ENCODE data around the gene LRRK1.

LRRK1 gene

DNA sequence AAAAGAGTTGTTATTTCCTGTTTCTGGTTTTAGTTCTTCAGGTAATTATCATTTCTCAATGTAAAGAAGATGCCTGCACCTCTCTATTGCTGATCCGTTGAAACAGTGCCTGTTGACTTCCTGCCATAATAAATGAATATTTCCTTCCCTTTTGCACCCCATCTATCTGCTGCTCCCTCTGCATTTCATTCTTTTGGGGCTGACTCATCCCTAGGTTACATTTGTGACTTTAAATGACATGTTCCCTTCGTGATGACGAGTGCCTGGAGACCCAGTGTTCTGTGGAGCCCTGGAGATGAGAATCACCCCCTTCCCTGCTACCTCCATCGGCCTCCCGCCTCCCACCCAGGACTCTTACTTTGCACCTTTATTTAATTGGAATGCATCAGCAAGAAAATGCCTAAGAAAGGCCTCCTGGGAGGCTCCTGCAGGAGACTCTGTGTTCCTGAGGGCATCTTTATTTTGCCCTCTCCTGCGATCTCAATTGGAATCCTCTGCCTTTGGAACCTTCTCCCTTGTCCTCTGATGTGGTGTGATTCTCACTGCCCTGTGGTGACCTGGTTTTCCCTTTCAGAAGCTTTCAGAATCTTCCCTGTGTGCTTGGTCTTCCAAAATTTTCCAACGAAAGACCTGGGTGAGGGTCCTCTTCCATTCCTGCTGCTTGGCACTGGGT is 13.7 kb downstream of the LRRK1 start:
- no peak for DNase-seq (ENCODE audit: low read depth in 2 of 2)

DNA sequence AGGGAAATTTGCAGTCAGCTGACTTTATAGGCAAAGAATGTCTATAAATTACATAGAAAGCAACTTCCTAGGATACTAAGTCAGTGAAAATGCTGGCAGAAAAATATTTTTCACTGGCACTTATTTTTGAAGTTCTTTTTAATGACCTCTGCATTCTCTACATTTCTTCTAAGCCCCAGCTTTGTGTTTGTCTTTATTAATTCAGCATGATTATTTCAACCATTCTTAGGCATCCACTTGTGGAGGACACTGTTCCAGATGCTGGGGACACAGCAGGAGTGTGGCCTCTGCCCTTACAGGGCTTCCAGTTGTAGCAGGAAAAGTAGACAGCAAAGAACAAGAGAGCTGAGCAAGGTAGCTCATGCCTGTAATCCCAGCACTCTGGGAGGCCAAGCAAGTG is 15.0 kb downstream of the LRRK1 start:
- no peak for DNase-seq (ENCODE audit: low read depth in 2 of 2)

DNA sequence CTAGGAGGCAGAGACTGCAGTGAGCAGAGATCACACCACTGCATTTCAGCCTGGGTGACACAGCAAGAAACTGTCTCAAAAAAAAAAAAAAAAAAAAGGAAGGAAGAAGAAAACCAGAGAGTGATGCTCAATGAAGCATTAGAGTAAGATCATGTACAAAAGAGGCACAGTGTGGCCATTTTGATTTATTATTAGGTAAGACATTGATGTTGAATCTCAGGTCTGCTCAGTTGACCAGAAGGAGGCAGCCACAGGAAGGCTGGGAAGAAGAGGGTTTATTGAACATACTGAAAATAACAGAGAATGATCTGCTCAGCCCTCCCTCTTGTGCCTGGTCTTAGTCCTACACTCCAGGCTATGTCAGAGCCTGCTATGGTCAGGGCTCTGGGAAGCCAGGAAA is 15.6 kb downstream of the LRRK1 start:
- no peak for DNase-seq (ENCODE audit: low read depth in 2 of 2)

DNA sequence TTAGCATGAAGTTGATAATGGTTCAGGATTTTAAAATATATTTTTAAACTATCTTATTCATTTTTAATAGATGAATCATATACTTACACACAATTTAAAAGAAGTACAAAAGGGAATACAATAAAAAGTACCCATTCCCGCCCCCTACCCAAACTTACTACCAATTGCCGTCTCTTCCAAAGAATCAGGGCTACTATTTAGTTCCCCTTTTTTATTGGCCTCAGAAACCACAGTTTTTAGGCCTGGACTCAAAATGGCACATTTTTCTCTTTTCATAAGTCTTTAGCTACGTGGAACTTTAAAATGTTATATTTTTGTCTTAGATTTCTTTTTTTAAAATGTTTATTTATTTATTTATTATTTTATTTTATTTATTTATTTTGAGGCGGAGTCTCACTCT is 18.0 kb downstream of the LRRK1 start:
- no peak for DNase-seq (ENCODE audit: low read depth in 2 of 2)

DNA sequence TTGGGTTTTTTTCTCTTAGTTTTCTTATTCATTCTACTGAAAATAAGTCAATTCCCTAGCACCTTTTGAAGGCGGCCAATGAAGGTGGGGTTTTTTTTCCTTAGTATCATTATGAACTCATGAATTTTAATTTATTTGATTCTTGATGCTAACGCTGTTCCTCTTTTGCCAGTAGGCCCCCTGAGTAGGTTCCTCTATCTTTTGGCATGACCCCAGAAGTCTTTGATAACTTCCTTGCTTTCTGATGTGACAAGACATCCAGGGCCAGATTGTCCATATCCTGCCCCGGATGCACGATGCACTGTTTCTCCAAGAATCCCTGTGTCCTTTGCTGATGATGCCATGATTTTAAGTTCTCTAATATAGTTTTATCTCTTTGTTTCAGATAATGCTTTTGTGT is 20.6 kb downstream of the LRRK1 start:
- DNase-seq (ENCODE audit: low read depth in 2 of 2): no peak

DNA sequence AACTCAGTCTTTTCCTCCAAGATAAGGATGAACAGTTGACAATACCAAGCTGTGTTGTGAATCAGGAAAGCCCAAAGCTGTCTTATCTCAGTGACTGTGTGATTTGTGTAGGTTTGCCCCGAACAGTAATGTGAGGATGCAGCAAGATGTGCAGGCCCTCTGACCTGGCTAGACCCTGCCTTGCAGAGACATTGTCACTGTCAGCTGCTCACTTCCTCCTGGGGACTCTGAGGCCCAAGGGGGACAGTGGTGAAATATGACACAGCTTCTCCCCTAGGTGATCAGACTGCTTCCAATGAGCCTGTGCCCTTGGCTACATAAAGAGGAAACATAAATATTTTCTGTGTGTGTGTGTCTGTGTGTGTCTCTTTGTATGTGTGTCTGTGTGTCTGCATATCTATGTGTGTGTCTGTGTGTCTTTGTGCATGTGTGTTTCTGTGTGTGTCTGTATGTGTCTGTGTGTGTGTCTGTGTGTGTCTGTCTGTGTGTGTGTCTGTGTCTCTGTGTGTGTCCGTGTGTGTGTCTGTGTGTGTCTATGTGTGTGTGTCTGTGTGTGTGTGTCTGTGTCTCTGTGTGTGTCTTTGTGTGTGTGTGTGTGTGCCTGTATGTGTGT is 21.7 kb downstream of the LRRK1 start:
- DNase-seq (ENCODE audit: low read depth in 2 of 2): no peak

DNA sequence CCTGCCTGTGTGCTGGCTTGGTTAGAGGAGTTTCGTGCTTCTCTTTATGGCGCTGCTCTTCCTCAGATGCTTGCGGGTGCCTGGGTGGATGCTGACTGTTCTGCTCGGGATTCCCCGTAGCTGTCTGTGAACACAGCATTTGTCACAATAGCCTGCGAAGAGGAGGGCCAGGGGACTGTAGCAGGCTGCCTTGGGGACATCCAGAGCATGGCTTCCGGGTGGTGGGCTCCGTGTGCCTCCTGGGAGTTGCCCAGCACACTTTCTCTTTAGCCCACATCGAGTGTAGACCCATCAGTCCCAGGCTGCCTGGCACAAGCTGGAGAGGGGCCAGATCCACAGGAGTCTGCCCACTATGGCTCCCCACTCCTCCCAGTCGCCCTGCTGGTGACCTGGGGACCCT is 22.4 kb downstream of the LRRK1 start:
- no peak for DNase-seq (ENCODE audit: low read depth in 2 of 2)

DNA sequence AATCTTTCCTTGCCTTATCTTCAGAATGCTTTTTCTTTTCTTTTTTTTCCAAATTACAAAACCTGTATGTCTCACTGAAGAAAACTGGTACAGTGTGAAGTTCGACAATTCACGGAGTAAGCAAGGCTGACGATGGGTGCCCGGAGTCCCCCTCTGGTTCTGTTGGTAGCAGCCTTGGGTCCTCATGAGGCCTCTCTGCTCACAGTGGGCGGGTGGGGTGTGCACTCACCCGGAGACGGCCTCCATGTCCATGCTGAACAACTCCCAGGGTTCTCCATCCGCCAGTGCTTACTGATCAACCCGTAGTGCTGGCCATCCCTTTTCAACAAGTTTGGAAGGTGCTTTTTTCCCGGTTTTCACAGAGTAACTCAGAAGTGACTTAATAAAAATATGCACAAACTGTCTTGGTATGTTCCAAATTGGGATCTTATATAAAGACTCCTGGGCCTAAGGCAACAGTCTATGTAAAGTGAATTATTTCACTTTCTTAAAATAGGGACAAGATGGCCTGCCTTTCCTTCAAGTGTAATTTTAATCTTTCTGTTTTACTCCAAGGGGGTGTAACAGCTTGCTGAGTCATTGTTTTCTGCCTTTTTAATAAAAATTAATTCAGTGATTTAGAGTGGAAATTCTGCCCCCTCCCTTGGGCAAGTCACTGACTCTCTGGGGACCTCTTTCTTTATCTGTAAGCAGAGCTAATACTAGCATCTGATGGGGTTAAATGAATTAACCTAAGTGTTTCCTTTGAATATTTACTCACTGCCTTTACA is 23.7 kb downstream of the LRRK1 start:
- DNase-seq (ENCODE audit: low read depth in 2 of 2): no peak

DNA sequence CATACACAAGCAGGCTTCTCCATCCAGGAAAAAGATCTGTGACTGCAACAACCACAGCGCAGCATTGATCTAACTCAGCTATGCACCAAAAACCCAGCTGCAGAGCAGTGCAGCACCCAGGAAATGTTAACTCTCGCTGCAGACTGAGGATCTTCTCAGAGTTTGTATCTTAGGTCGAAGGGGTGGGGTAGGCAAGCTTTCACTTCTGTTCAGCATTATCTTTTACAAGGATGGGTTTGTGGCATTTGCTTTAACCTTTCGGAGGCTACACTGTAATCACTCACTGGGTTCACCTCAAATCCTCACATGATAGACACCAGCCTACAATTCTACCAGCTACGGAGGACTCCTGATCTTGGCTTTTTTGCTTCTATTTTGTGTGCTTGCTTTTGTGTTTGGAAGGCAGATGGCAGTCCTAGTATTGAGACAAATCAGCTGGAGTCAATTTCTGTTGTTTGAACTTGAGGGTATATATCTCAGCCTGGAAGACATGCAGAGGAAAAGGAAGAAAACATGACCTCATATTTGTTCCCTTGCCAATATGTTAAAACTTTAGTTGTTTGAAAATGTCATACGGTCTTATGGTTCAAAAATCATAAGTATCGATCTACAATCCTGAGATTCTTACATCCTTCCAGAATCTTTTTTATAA is 25.2 kb downstream of the LRRK1 start:
- DNase-seq (ENCODE audit: low read depth in 2 of 2): no peak

DNA sequence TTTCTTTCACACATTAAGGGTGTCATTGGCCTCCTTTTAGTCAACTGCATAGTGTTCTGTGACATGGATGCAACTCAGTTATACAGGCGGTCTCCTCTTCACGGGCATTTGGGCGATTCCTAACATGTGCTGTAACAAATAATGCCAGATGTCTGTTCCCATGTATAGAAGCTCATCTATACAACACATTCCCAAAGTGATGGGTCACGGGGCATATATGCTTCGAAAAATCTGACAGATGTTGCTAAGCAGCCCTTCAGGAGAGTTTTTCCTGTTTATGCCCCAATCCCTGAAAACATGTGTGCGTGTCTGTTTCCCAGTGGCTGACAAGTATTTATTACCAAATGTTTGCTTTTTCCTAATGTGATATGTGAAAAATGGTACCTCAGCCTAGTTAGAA is 25.8 kb downstream of the LRRK1 start:
- DNase-seq (ENCODE audit: low read depth in 2 of 2): no peak

DNA sequence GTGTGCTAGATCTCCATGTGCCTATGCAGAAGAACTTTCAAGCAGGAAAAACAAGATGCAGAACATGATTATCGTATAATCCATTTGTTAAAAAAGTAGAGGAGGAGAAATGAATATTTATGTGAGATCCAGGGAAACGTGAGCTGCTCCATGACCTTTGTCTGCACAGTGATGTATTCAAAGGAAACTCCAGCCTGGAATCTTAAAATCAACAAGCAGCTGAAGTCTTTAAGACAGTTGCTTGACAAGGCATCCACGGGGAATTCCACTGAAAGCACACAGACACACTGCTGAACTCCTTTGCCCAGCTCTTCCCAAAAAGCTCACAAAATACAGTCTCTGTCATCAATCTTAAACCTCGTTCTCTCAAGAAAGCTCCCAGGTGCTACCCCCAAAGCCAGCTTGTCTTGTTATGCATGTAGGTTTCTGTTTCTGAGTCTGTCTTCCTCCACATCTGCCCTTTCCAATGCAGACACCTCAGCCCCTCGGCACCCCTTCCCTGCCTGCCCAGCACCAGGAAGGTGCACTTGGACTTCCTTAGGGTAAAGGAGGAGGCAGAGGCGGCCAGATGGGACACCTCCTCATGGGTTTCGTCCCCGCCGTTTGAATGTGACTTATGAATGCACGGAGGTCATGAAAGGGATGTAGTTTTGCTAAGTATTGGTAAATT is 28.7 kb downstream of the LRRK1 start:
- no peak for DNase-seq (ENCODE audit: low read depth in 2 of 2)

DNA sequence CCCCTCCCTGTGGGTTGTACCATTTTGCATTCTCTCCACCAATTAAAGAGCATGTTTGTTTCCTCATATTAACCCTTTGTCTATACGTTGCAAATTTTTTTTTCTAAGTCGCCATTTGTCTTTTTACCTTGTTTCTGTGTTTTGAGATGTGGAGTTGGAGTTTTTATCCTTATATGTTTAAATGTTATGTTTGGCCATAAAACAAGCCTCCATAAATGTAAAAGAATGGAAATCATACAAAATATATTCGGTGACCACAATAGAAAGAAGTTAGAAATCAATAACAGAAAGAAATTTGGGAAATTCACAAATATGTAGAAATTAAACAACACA is 29.2 kb downstream of the LRRK1 start:
- no peak for DNase-seq (ENCODE audit: low read depth in 2 of 2)

DNA sequence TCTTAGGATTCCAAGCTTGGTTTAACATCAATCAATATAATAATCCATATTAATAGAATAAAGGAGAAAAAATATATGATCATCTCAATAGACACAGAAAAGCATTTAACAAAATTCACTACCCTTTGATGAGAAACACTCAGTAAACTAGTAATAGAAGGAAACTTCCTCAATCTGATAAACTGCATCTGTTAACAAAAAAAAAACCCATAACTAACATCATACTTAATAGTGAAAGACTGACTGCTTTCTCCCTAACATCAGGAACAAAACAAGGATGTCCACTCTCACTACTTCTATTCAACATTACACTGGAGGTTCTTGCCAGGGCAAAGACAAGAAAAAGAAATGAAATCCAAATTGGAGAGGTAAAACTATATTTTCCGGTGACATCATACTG is 30.5 kb downstream of the LRRK1 start:
- no peak for DNase-seq (ENCODE audit: low read depth in 2 of 2)

DNA sequence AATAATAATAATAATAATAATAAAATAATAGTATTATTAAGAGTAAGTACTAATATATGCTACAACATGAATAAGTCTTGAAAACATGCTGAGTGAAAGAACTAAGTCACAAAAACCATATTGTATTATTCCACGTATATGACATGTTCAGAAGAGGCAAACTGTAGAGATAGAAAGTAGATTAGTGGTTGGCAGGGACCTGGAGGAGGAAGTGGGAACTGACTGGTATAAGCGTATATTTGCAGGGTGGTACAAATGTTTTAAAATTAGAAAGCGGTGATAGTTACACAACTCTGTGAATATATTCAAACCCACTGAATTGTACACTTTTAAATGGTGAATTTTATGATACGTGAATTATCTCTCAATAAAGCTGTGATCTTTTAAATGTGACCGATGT is 32.8 kb downstream of the LRRK1 start:
- no peak for DNase-seq (ENCODE audit: low read depth in 2 of 2)

DNA sequence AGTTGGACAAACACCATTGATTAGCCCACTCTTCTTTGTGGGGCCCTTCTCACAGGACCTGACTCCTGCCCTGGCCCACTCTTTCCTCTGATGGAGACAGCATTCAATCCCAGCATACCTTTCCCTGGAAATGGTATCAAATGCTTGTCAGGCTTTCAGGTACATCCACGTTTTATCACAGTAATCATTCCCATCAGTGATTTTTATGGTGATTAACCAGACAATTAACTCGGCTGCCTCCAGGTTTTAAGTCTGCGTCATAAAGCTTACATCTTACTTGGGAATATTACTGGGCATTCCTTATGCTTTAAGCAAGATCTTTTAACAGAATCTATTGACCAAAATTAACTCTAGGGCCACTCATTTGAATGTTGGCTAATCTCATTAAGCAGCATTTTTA is 33.4 kb downstream of the LRRK1 start:
- no peak for DNase-seq (ENCODE audit: low read depth in 2 of 2)

DNA sequence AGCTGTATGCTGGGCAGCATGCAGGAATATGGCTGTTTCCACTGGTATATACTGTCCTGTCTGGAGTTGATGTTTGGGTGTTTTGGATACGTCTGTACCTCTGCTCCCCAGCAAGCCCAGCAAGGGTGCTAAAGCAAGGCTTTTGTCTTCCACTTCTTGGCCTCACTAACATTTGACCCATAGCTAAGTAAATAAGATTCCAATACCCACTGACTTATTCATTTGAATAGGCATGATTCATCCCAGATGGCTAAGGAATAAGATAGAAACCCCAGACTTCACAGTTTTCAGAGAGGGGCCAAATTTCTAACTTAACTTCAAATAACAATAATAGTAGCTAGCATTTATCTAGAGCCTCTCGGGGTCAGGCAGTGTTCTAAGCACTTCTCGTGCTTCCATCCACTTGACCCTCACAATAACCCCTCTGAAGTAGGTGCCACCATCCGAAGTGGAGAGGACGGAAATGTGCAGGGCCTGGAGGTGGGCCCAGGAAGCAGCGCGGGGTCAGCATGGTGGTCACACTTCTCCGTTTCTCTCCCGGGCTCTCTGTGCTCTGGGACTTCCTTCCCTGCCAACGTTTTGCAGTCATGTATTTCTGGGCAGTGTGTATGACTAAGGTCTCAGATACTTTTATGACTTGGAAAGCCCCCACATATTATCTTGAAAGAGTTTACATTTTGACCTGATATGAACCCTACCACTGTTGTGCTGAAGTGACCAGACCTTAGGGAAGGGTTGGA is 39.3 kb downstream of the LRRK1 start:
- no peak for DNase-seq (ENCODE audit: low read depth in 2 of 2)

DNA sequence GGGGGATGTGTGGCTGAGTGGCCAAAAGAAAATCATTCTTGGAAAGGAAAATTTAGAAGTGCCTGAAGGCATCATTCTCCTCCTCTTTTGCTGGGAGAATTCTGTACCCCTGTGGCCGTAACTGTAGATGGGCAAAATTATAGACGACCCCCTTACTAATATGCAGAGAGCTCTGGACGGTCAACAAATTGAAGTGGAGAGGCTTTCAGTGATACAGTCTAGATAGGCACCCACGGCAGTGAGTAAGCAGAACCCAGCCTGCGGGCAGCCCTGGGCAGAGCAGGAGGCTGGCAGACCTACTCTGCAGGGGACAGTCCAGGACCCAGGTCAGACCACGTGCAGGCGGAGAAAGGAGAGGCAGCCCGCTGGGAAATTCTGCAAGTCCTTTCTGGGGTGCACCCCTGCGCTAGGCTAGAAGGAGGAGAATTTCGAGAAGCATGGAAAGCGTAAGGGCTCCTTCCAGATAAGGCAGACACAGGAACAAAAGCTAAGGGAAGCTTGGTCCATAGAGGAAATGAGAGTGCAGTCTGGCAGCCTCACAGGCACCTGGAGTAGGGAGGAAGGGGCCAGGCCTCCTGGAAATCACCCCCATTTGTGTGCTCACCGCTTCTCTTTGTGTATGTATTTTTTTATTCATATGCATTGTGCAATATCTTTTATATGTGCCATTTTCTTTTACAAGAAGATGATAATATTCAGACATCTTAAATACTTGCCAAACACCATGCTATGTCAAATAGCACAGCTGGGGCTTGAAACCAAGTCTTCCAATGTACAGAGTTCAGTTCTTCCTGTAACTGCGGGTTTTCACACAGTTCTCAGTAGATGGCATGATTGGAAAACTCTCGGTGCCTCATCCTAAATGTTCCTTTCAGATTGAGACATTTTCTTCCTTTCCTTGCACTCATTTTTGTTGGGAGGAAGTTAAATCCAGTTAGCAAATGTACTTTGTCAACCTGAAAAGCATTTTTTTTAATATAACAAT is 40.2 kb downstream of the LRRK1 start:
- DNase-seq (ENCODE audit: low read depth in 2 of 2): no peak

DNA sequence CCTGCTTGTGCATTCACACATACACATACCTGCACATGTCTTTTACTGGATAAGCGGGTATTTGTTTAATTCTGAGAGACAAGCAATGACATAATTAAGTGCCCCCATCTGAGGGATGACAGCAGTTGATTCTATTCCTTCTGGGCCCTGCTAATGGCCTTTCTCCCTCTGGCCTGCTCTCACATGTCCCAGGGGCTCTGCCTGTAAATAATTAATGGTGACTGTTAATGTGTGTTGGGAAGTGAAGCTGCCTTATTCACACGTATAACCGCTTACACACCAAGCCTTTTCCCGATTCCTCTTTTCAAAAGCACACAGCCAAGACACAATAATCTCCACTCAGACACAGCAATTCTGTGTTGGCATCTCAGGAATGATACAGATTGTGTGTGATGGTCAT is 47.8 kb downstream of the LRRK1 start:
- no peak for DNase-seq (ENCODE audit: low read depth in 2 of 2)

DNA sequence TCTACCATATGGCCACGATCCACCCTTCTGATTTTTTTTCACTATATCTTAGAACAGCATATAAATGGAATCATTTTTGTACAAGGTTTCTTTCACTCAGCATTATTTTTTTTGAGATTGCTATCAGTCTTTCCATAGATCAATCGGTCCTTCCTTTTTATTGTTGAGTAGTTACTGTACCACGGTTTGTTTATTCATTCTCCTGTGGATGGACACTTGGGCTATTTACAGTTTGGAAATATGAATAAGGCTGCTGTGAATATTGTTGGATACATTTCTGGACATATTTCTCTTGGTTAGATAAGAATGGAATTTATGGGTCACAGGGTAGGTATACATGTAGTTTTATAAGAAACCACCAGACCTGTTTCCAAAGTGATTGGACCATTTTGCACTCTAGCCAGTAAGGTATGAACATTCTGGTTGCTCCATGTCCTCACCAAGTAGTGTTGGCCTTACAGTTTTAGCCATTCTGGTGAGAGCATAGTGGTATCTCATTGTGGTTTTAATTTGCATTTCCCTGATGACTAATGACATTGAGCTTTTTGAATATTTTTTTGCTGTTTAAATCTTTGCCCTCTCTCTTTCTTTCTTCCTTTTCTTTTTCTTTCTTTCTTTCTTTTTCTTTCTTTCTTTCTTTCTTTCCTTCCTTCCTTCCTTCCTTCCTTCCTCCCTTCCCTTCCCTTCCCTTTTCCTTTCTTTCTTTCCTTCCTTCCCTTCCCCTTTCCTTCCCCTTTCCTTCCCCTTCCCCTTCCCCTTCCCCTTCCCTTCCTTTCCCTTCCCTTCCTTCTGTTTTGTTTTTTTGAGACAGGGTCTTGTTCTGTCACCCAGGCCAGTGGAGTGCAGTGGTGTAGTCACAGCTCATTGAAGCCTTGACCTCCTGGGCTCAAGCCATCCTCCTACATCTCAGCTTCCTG is 49.2 kb downstream of the LRRK1 start:
- no peak for DNase-seq (ENCODE audit: low read depth in 2 of 2)

Data from stimulated activated CD4-positive, alpha-beta T cell treated with anti-CD3 and anti-CD28 coated beads, Interleukin-12 subunit alpha, Interleukin-12 subunit beta, amount 100 ng/mL, for 24 hours (primary cell).